ENCODE results near the gene CADM2. TPM values are rescaled to one million over a fixed set of nuclear protein-coding genes. Genes with fewer than 3 reads are reported as not detected.

Gene CADM2
- total and polyA plus RNA-seq, 9 donors: 1.8 to 4.5 (median 3.5) TPM

DNA sequence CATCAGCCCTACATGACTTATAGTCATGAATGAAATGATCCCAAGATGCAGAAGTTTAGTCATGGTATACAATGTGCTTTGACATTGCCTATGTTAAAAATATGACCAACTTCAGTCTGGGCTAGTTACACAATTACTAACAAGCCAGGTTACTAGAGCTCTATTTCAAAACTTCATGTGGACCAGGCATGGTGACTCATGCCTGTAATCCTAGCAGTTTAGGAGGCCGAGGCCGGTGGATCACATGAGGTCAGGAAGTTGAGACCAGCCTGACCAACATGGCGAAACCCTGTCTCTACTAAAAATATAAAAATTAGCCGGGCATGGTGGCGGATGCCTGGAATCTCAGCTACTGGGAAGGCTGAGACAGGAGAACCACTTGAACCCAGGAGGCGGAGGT, 613.0 kb downstream of the CADM2 start:
- no CpG with 5 or more reads among the region's 6 CpGs for WGBS (ENCODE audit: insufficient coverage)
- no peaks in the 10 kb centered on the region for H3K36me3 ChIP-seq (ENCODE audit: control insufficient read depth, insufficient read depth, low read length)
- no peaks in the 10 kb centered on the region for H3K9me3 ChIP-seq (replicated peaks; ENCODE audit: control insufficient read depth, low read depth, low read length)
- H3K27me3 ChIP-seq (ENCODE audit: control insufficient read depth, insufficient read depth, low read length): no peaks in the 10 kb centered on the region
- no peak overlapping the region for H3K4me3 ChIP-seq (ENCODE audit: low read length)
- DNase-seq: no peak
- no peaks in the 10 kb centered on the region for H3K4me1 ChIP-seq (ENCODE audit: control insufficient read depth, insufficient read depth, low read length)
- no peak overlapping the region for H3K27ac ChIP-seq (ENCODE audit: low read length)

DNA sequence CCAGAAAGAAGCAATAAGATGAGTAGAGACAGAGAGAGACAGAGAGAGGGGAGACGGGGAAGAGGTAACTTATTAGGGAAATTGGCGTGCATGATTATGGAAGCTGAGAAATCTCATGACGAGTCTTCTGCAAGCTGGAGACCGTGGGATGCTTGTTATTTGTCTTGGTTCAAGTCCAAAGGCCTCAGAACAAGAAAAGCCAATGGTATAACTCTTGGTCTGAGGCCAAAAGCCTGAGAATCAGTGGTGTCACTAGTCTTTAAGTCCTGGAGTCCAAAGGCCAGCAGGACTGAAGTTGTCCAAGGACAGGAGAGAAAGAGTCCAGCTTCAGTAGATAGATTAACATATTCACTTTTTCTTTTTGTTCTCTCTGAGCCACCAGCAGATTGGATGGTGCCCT, 613.6 kb downstream of the CADM2 start:
- Histone ChIP-seq H3K27me3 (ENCODE audit: control insufficient read depth, insufficient read depth, low read length) (no peaks in the 10 kb centered on the region), H3K4me1 (ENCODE audit: control insufficient read depth, insufficient read depth, low read length) (no peaks in the 10 kb centered on the region), H3K9me3 (replicated peaks; ENCODE audit: control insufficient read depth, low read depth, low read length) (no peaks in the 10 kb centered on the region), H3K4me3 (ENCODE audit: low read length) (no peak overlapping the region), H3K36me3 (ENCODE audit: control insufficient read depth, insufficient read depth, low read length) (no peaks in the 10 kb centered on the region), H3K27ac (ENCODE audit: low read length) (no peak overlapping the region)
- peak; percentile 16 for DNase-seq
- WGBS (ENCODE audit: insufficient coverage): 59% methylated on average over 4 of the region's 4 CpGs

DNA sequence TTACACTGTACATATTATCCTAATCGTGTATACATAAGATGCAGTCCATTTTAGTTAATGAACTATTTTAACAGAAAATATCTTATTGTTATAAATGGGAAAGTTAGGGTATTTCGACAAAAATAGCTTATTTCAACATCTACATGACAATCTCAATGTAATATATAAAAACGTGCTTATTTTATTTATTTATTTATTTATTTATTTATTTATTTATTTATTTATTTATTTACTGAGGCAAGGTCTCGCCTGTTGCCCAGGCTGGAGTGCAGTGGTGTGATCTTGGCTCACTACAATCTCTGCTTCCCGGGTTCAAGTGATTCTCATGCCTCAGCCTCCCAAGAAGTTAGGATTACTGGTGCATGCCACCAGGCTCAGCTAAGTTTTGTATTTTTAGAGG, 614.2 kb downstream of the CADM2 start:
- Histone ChIP-seq H3K9me3 (replicated peaks; ENCODE audit: control insufficient read depth, low read depth, low read length) (no peaks in the 10 kb centered on the region), H3K4me3 (ENCODE audit: low read length) (no peak overlapping the region)
- 100% methylated on average over 2 of the region's 5 CpGs for WGBS (ENCODE audit: insufficient coverage)

DNA sequence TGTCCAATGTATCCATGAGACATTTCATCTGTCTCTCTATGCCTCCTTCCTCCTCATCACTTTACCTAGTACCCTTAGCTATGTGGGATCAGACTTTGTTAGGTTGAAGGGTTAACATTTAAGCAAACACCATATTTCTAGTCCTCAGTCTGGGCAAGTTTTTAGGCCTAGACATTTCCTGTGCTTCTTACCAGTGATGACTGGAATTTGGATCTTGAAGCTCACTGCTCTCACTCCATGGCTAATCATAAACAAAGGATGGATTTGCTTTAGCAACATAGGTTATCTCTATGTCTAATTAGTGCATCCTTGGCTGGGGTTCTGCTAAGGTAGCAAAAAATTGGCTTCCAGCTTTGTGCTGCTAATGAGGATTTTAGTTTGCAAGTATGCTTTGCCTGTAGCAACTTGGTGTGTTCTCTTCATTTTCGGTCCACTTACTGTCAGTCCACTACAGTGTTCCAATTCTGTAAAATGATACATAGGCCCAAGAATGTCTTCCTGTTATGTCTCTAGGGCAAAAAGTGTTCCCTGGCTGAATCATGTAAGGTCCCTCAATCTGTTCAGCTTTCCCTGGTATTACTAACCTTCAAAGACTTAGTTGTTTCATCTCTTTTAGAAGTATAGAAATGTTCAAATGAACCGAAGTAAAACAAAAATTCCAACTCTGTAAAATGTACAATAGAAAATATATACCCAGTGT, 615.4 kb downstream of the CADM2 start:
- Histone ChIP-seq H3K4me1 (ENCODE audit: control insufficient read depth, insufficient read depth, low read length) (no peaks in the 10 kb centered on the region), H3K27ac (ENCODE audit: low read length) (no peak overlapping the region), H3K36me3 (ENCODE audit: control insufficient read depth, insufficient read depth, low read length) (no peaks in the 10 kb centered on the region), H3K9me3 (replicated peaks; ENCODE audit: control insufficient read depth, low read depth, low read length) (no peaks in the 10 kb centered on the region), H3K27me3 (ENCODE audit: control insufficient read depth, insufficient read depth, low read length) (no peaks in the 10 kb centered on the region), H3K4me3 (ENCODE audit: low read length) (no peak overlapping the region)
- no CpG with 5 or more reads among the region's 2 CpGs for WGBS (ENCODE audit: insufficient coverage)
- DNase-seq: no peak

More for the DNA sequence above, 614.2 kb downstream of the CADM2 start:
- no peak for DNase-seq
- Histone ChIP-seq H3K36me3 (ENCODE audit: control insufficient read depth, insufficient read depth, low read length) (no peaks in the 10 kb centered on the region), H3K27me3 (ENCODE audit: control insufficient read depth, insufficient read depth, low read length) (no peaks in the 10 kb centered on the region), H3K27ac (ENCODE audit: low read length) (no peak overlapping the region), H3K4me1 (ENCODE audit: control insufficient read depth, insufficient read depth, low read length) (no peaks in the 10 kb centered on the region)

DNA sequence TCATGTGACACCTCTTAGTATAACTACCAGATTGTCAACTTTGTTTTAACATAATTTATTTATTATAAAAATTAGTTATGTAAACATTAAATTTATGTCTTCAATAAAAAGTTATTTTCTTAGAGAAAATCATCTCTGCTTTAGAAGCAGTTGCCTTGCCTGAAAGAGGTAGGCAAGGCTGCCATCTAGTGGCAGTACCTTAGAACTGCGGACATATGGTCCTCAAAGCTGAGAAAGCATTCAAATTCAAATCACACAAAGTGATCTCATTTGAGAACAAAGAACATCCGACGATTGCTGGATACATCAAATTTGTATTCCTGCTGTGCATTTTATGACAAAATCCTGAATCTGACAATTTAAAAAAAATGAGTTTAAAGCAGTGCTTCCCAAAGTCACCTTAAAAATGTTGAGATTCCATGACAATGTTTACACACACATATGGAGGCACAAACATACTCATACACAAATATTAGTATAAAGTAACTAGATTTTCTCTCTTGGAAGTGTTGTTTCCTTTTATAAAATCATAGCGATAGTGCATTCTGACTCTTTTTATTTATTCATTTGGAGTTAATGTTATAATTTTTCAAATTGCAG, 617.4 kb downstream of the CADM2 start:
- H3K9me3 ChIP-seq (replicated peaks; ENCODE audit: control insufficient read depth, low read depth, low read length): no peaks in the 10 kb centered on the region
- H3K4me1 ChIP-seq (ENCODE audit: control insufficient read depth, insufficient read depth, low read length): no peaks in the 10 kb centered on the region
- no peak overlapping the region for H3K4me3 ChIP-seq (ENCODE audit: low read length)
- H3K27me3 ChIP-seq (ENCODE audit: control insufficient read depth, insufficient read depth, low read length): no peaks in the 10 kb centered on the region
- DNase-seq: peak; percentile 68
- H3K36me3 ChIP-seq (ENCODE audit: control insufficient read depth, insufficient read depth, low read length): no peaks in the 10 kb centered on the region
- no CpG with 5 or more reads among the region's 4 CpGs for WGBS (ENCODE audit: insufficient coverage)
- no peak overlapping the region for H3K27ac ChIP-seq (ENCODE audit: low read length)

DNA sequence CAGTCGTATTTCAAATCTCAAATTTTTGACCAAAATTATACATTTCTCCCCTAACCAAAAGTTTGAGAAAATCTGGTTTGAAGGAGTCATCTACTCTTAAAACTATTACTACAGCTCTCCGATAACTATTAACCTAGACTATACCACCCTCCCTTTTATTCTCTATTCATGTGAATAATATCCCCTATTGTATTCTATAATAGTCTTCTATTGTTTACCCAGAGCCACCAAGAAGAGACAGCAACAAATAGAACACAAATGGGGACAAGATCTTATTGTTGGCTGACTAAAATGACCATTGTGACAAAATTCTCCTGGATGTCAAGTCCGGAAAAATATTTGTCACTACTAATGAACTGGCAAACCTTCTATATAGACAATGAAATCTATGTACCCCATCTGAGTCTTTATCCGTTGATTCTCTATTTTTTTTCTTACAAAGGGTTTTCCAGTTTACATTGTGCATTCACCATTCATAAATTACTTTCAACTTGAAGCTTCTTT, 618.0 kb downstream of the CADM2 start:
- Histone ChIP-seq H3K4me1 (ENCODE audit: control insufficient read depth, insufficient read depth, low read length) (no peaks in the 10 kb centered on the region), H3K4me3 (ENCODE audit: low read length) (no peak overlapping the region), H3K27ac (ENCODE audit: low read length) (no peak overlapping the region), H3K36me3 (ENCODE audit: control insufficient read depth, insufficient read depth, low read length) (no peaks in the 10 kb centered on the region), H3K27me3 (ENCODE audit: control insufficient read depth, insufficient read depth, low read length) (no peaks in the 10 kb centered on the region), H3K9me3 (replicated peaks; ENCODE audit: control insufficient read depth, low read depth, low read length) (no peaks in the 10 kb centered on the region)
- no peak for DNase-seq
- WGBS (ENCODE audit: insufficient coverage): no CpG with 5 or more reads among the region's 4 CpGs

DNA sequence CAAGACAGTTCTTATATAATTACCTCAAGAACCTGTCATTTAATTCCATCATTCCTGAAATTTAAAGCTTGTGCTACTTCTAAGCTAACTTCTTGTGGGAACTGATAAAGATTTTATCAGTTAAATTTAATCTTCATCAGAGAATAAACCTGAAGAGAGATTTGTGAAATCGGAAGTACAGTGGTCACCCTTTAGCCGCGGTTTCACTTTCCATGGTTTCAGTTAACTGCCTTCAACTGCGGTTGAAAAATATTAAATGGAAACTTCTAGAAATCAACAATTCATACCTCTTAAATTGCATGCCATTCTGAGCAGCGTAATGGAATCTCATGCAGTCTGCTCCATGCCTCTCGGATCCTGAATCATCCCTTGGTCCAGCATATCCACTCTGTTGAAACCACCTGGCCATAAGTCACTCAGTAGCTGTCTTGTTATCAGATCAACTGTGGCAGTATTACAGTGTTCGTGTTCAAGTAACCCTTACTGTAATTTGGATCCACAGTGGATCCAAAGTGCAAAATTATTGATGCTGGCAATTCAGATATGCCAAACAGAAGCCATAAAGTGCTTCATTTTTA, 626.1 kb downstream of the CADM2 start:
- no peak overlapping the region for H3K4me3 ChIP-seq (ENCODE audit: low read length)
- H3K9me3 ChIP-seq (replicated peaks; ENCODE audit: control insufficient read depth, low read depth, low read length): no peaks in the 10 kb centered on the region
- H3K27me3 ChIP-seq (ENCODE audit: control insufficient read depth, insufficient read depth, low read length): no peaks in the 10 kb centered on the region
- DNase-seq: no peak
- H3K4me1 ChIP-seq (ENCODE audit: control insufficient read depth, insufficient read depth, low read length): no peaks in the 10 kb centered on the region
- H3K36me3 ChIP-seq (ENCODE audit: control insufficient read depth, insufficient read depth, low read length): no peaks in the 10 kb centered on the region
- WGBS (ENCODE audit: insufficient coverage): 88% methylated on average over 6 of the region's 7 CpGs
- no peak overlapping the region for H3K27ac ChIP-seq (ENCODE audit: low read length)

DNA sequence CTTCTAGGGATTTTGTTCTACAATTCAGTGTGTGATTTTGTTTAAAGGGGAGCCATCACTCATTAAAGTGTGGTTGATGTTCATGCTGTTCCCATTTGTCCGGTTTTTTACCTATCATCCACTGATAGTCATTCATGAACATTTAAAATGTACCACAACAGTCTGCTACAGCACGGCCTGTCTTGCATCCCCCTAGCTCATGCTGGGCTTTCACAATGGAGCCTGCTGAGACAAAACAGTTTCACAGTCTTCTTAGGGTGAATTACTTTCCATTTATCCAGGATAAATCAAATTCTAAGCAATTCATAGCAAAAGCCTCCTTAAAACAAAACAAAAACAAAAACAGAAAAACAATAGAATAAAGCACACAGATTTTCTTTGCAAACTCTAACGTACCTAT, 627.2 kb downstream of the CADM2 start:
- no peaks in the 10 kb centered on the region for H3K36me3 ChIP-seq (ENCODE audit: control insufficient read depth, insufficient read depth, low read length)
- no peak for DNase-seq
- H3K4me1 ChIP-seq (ENCODE audit: control insufficient read depth, insufficient read depth, low read length): no peaks in the 10 kb centered on the region
- no peaks in the 10 kb centered on the region for H3K9me3 ChIP-seq (replicated peaks; ENCODE audit: control insufficient read depth, low read depth, low read length)
- H3K4me3 ChIP-seq (ENCODE audit: low read length): no peak overlapping the region
- no peak overlapping the region for H3K27ac ChIP-seq (ENCODE audit: low read length)
- no peaks in the 10 kb centered on the region for H3K27me3 ChIP-seq (ENCODE audit: control insufficient read depth, insufficient read depth, low read length)
- WGBS (ENCODE audit: insufficient coverage): 63% methylated on average over 1 of the region's 3 CpGs

DNA sequence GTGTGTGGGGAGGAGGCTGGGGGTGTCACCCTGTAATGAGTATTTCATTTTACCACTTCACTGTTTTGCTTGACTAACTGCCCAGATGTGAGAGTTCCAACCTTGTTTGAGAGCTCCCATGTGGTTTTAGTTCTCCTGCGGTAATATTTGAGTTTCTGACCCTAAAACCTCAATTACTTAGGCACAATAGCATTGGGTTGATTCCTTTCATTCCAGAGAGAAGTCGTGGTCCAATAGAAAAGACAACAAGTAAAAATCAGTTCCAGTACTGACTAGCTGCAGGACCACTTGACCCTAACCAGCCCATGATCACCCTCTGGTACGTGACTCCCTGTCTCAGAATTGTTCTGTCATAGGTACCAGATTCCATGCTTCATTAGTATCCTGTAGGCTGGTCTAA, 630.4 kb downstream of the CADM2 start:
- 33% methylated on average over 1 of the region's 3 CpGs for WGBS (ENCODE audit: insufficient coverage)
- DNase-seq: no peak
- H3K36me3 ChIP-seq (ENCODE audit: control insufficient read depth, insufficient read depth, low read length): no peaks in the 10 kb centered on the region
- H3K27me3 ChIP-seq (ENCODE audit: control insufficient read depth, insufficient read depth, low read length): no peaks in the 10 kb centered on the region
- no peak overlapping the region for H3K4me3 ChIP-seq (ENCODE audit: low read length)
- H3K27ac ChIP-seq (ENCODE audit: low read length): no peak overlapping the region
- no peaks in the 10 kb centered on the region for H3K9me3 ChIP-seq (replicated peaks; ENCODE audit: control insufficient read depth, low read depth, low read length)
- H3K4me1 ChIP-seq (ENCODE audit: control insufficient read depth, insufficient read depth, low read length): no peaks in the 10 kb centered on the region

DNA sequence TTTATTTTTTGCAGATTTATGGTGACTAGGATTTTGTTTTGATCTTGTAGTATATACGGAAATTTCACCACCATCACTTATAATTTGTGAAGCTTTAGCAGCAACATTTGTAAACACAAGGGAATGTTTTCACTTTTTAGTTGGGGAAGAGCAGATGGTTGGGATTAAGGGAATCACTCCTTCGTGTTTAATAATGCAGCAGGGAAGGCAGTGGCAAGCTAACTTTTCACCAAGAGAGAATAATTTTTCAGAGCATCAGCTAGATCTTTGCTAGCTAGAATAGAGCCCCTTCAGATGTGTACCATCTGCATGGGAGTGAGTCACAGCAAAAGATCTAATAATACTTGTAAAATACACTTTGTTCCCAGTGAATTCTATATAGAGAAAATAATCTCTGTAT, 632.7 kb downstream of the CADM2 start:
- no peaks in the 10 kb centered on the region for H3K27me3 ChIP-seq (ENCODE audit: control insufficient read depth, insufficient read depth, low read length)
- H3K9me3 ChIP-seq (replicated peaks; ENCODE audit: control insufficient read depth, low read depth, low read length): no peaks in the 10 kb centered on the region
- DNase-seq: peak; percentile 2
- no peak overlapping the region for H3K4me3 ChIP-seq (ENCODE audit: low read length)
- WGBS (ENCODE audit: insufficient coverage): no CpG with 5 or more reads among the region's 2 CpGs
- no peak overlapping the region for H3K27ac ChIP-seq (ENCODE audit: low read length)
- no peaks in the 10 kb centered on the region for H3K36me3 ChIP-seq (ENCODE audit: control insufficient read depth, insufficient read depth, low read length)
- H3K4me1 ChIP-seq (ENCODE audit: control insufficient read depth, insufficient read depth, low read length): no peaks in the 10 kb centered on the region

All from muscle of leg (tissue), 11 donors.